Activated CD8-positive, alpha-beta T cell treated with anti-CD3 and anti-CD28 coated beads for 36 hours (primary cell): Measurements from ENCODE around the gene PCBD2. TPM values are rescaled to one million over a fixed set of nuclear protein-coding genes. Genes with fewer than 3 reads are reported as not detected.

ENCODE experiments used
- ATAC-seq: fragments of 200-7000 bp; cut with Tn5 transposase; one replicate; pipeline ENCODE4 v1.10.0; 2021; ENCODE audit warnings: mild to moderate bottlenecking, moderate library complexity
- CTCF ChIA-PET: fragments of 350-600 bp; sonication (Branson Sonifier 250); formaldehyde crosslinking; loops from one replicate; lab custom pipeline; 2021; ENCODE audit warnings: antibody characterized with exemption; lab: Charles Lee
- POLR2A ChIA-PET: fragments of 350-600 bp; sonication (Branson Sonifier 250); formaldehyde crosslinking; loops from one replicate; lab custom pipeline; 2021; ENCODE audit warnings: antibody characterized with exemption; lab: Charles Lee
- DNase-seq: peaks from one replicate; pipeline ENCODE4 v3.0.0-alpha.2; 2020
- H3K27ac Mint-ChIP-seq: one replicate; pipeline ENCODE4 v1.8.0; 2021; ENCODE audit warnings: mild to moderate bottlenecking, mixed read lengths
- H3K27me3 Mint-ChIP-seq: one replicate; pipeline ENCODE4 v1.8.0; 2021; ENCODE audit warnings: mixed read lengths
- H3K36me3 Mint-ChIP-seq: one replicate; pipeline ENCODE4 v1.8.0; 2021; ENCODE audit warnings: low read depth, mixed read lengths
- H3K4me1 Mint-ChIP-seq: one replicate; pipeline ENCODE4 v1.8.0; 2021; ENCODE audit warnings: low read depth, mixed read lengths
- H3K4me3 Mint-ChIP-seq: one replicate; pipeline ENCODE4 v1.8.0; 2021; ENCODE audit warnings: mild to moderate bottlenecking, moderate library complexity, mixed read lengths
- H3K9me3 Mint-ChIP-seq: one replicate; pipeline ENCODE4 v1.8.0; 2021; ENCODE audit warnings: mixed read lengths
- intact Hi-C: fragments of 100-400 bp; cut with micrococcal nuclease; formaldehyde crosslinking; loops from one replicate; pipeline ENCODE4 v1.10.0; 2022
- microRNA-seq: library from miRNA; unstranded; fragments of <30 nt; microRNA quantifications from one replicate; pipeline ENCODE4 v1.2.0, GENCODE V29; 2022; ENCODE audit warnings: borderline microRNAs expressed, borderline replicate concordance
- total RNA-seq, 2 experiments: library from RNA; stranded (reverse); gene quantifications; one replicate each; pipeline ENCODE4 v1.2.3, GENCODE V29; 2021
- TF ChIP-seq, protein P1 (sequence below): fragments of 200-600 bp; IDR thresholded peaks from one replicate; pipeline ENCODE4 v1.8.0; 2022; ENCODE audit warnings: antibody characterized with exemption, mild to moderate bottlenecking

PCBD2 gene
- total RNA-seq, 2 experiments from 2014 or later: 8.1 to 8.8 TPM

DNA sequence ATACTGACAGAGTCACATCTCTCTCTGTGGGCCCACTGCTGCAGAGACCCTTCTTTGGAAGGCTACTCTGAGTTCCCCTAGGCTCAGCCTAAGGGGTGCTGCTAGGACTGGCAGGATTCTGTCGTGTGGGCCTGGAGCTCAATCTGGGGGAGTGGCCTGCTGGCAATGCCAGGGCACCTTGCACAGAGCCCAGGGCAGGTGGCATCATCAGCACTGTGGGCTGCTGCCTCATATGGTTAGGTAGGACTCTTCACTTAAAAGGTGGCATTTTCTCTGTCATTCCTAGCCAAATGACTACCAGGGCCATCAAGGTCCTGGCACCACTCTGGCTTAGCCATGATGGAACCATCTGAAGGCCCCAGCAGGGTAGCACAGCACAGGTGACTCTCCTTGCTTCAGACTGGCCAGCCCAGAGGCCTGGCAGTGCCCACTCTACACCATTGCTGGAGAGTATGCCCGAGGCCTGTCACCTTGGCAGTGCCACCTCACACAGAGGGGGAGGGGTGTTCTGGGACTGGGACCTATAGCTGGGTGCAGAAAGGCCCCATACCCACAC is 107.2 kb downstream of the PCBD2 start:
- H3K9me3 Mint-ChIP-seq: no peaks in the 10 kb centered on the region

More for the DNA sequence above, 107.2 kb downstream of the PCBD2 start:
- CTCF ChIA-PET: no interaction called here
- Mint-ChIP-seq H3K4me1 (no peaks in the 10 kb centered on the region), H3K27ac (no peak overlapping the region), H3K36me3 (no peaks in the 10 kb centered on the region), H3K4me3 (no peak overlapping the region), H3K27me3 (no peaks in the 10 kb centered on the region)
- TF ChIP-seq, protein P1, sequence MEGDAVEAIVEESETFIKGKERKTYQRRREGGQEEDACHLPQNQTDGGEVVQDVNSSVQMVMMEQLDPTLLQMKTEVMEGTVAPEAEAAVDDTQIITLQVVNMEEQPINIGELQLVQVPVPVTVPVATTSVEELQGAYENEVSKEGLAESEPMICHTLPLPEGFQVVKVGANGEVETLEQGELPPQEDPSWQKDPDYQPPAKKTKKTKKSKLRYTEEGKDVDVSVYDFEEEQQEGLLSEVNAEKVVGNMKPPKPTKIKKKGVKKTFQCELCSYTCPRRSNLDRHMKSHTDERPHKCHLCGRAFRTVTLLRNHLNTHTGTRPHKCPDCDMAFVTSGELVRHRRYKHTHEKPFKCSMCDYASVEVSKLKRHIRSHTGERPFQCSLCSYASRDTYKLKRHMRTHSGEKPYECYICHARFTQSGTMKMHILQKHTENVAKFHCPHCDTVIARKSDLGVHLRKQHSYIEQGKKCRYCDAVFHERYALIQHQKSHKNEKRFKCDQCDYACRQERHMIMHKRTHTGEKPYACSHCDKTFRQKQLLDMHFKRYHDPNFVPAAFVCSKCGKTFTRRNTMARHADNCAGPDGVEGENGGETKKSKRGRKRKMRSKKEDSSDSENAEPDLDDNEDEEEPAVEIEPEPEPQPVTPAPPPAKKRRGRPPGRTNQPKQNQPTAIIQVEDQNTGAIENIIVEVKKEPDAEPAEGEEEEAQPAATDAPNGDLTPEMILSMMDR: no peak
- DNase-seq: no peak
- intact Hi-C loops: no loop called here
- ATAC-seq: no peak
- POLR2A ChIA-PET: no interaction called here

Small RNAs within 50 kb of the gene (microRNA-seq; reads per million reads assigned to microRNA genes)
- not detected for gene MIR4461

Other genes starting within 250 kb of the PCBD2 start
- 10 to 100 TPM; 33.8 to 35.9 TPM for gene CAMLG, start 166.6 kb upstream of the PCBD2 start, total RNA-seq
- 10 to 100 TPM; 60.8 to 67.9 TPM for gene DDX46, start 146.4 kb upstream of the PCBD2 start, total RNA-seq
- 10 to 100 TPM; 24.4 to 25.3 TPM for gene C5orf24, start 59.2 kb upstream of the PCBD2 start, total RNA-seq
- gene TXNDC15, start 30.8 kb upstream of the PCBD2 start, total RNA-seq: 10 to 100 TPM; 17.1 to 26.7 TPM
- gene CATSPER3, start 62.8 kb downstream of the PCBD2 start, total RNA-seq: under 1 TPM; 0.31 to 0.32 TPM
- gene PITX1, start 129.1 kb downstream of the PCBD2 start, total RNA-seq: under 1 TPM; 0.20 to 0.31 TPM